WTC11 (cell line): ENCODE measurements around the gene CDH13. TPM values are rescaled to one million over a fixed set of nuclear protein-coding genes. Genes with fewer than 3 reads are reported as not detected.

Experiments used
- ATAC-seq: fragments of 200-7000 bp; cut with Tn5 transposase; 2 replicates; pipeline ENCODE4 v1.10.0; 2021; ENCODE audit warnings: mild to moderate bottlenecking, moderate library complexity
- CTCF ChIA-PET: fragments of 300-600 bp; sonication (Branson Sonifier 250); formaldehyde crosslinking; loops from one replicate; lab custom pipeline; 2021; ENCODE audit warnings: antibody characterized with exemption; lab: Charles Lee
- POLR2A ChIA-PET: fragments of 350-600 bp; sonication (Branson Sonifier 250); formaldehyde crosslinking; loops from one replicate; lab custom pipeline; 2021; ENCODE audit warnings: antibody characterized with exemption; lab: Charles Lee
- DNase-seq: peaks from one replicate; pipeline ENCODE4 v3.0.0; 2021; ENCODE audit warnings: low spot score
- H3K27ac Mint-ChIP-seq: 2 replicates; pipeline ENCODE4 v1.8.0; 2021; ENCODE audit warnings: mixed read lengths
- H3K27me3 Mint-ChIP-seq: 2 replicates; pipeline ENCODE4 v1.8.0; 2021; ENCODE audit warnings: low read depth, mild to moderate bottlenecking, moderate library complexity, mixed read lengths
- H3K36me3 Mint-ChIP-seq: 2 replicates; pipeline ENCODE4 v1.8.0; 2021; ENCODE audit warnings: mixed read lengths
- H3K4me1 Mint-ChIP-seq: 2 replicates; pipeline ENCODE4 v1.8.0; 2022; ENCODE audit warnings: mixed read lengths
- H3K4me3 Mint-ChIP-seq: 2 replicates; pipeline ENCODE4 v1.8.0; 2021; ENCODE audit warnings: mild to moderate bottlenecking, moderate library complexity, mixed read lengths
- H3K9me3 Mint-ChIP-seq: 2 replicates; pipeline ENCODE4 v1.8.0; 2021; ENCODE audit warnings: mixed read lengths
- CREM ChIP-seq: sonication (generic); formaldehyde crosslinking; IDR thresholded peaks from 2 replicates; pipeline ENCODE4 v1.8.1; 2022; ENCODE audit warnings: mild to moderate bottlenecking, missing genetic modification reagents, moderate library complexity
- GABPB1 ChIP-seq: sonication (generic); formaldehyde crosslinking; IDR thresholded peaks from 2 replicates; pipeline ENCODE4 v1.8.1; 2023; ENCODE audit warnings: mild to moderate bottlenecking, missing genetic modification reagents
- GTF2I ChIP-seq: fragments of 250-450 bp; sonication (Bioruptor Pico); conservative IDR thresholded peaks from 2 replicates; pipeline ENCODE4 v1.4.0; 2021; ENCODE audit warnings: mild to moderate bottlenecking
- HMGA2 ChIP-seq: fragments of 250-450 bp; sonication (Bioruptor Pico); IDR thresholded peaks from 2 replicates; pipeline ENCODE4 v1.4.0; 2021; ENCODE audit warnings: mild to moderate bottlenecking, moderate library complexity
- JAZF1 ChIP-seq: fragments of 250-450 bp; sonication (Bioruptor Pico); IDR thresholded peaks from 2 replicates; pipeline ENCODE4 v1.9.0; 2021; ENCODE audit warnings: moderate library complexity, mild to moderate bottlenecking, inconsistent platforms
- MYBL2 ChIP-seq: sonication (generic); formaldehyde crosslinking; IDR thresholded peaks from 2 replicates; pipeline ENCODE4 v1.8.1; 2023; ENCODE audit warnings: mild to moderate bottlenecking, moderate library complexity, missing genetic modification reagents
- NFE2L1 ChIP-seq: sonication (generic); formaldehyde crosslinking; IDR thresholded peaks from 2 replicates; pipeline ENCODE4 v1.8.1; 2023; ENCODE audit warnings: missing genetic modification reagents
- OVOL2 ChIP-seq: fragments of 250-450 bp; sonication (Bioruptor Pico); IDR thresholded peaks from 2 replicates; pipeline ENCODE4 v1.9.0; 2021; ENCODE audit warnings: mild to moderate bottlenecking, borderline replicate concordance
- PRRX2 ChIP-seq: fragments of 250-450 bp; sonication (Bioruptor Pico); IDR thresholded peaks from 2 replicates; pipeline ENCODE4 v1.8.0; 2021; ENCODE audit warnings: mild to moderate bottlenecking
- SMAD4 ChIP-seq: sonication (generic); formaldehyde crosslinking; IDR thresholded peaks from 2 replicates; pipeline ENCODE4 v1.8.0; 2022; ENCODE audit warnings: mild to moderate bottlenecking, missing genetic modification reagents
- SP1 ChIP-seq: sonication (generic); formaldehyde crosslinking; conservative IDR thresholded peaks from 2 replicates; pipeline ENCODE4 v1.8.1; 2022; ENCODE audit warnings: missing genetic modification reagents
- TEAD4 ChIP-seq: sonication (generic); formaldehyde crosslinking; IDR thresholded peaks from 2 replicates; pipeline ENCODE4 v1.8.0; 2022; ENCODE audit warnings: mild to moderate bottlenecking, missing genetic modification reagents
- ZBTB21 ChIP-seq: sonication (generic); formaldehyde crosslinking; IDR thresholded peaks from 2 replicates; pipeline ENCODE4 v1.8.1; 2023; ENCODE audit warnings: mild to moderate bottlenecking, missing genetic modification reagents, borderline replicate concordance
- ZNF138 ChIP-seq: sonication (generic); formaldehyde crosslinking; conservative IDR thresholded peaks from 2 replicates; pipeline ENCODE4 v1.8.1; 2022; ENCODE audit warnings: mild to moderate bottlenecking, moderate library complexity, missing genetic modification reagents
- ZNF232 ChIP-seq: sonication (generic); formaldehyde crosslinking; IDR thresholded peaks from 2 replicates; pipeline ENCODE4 v1.8.0; 2022; ENCODE audit warnings: mild to moderate bottlenecking, missing genetic modification reagents
- ZNF317 ChIP-seq: sonication (generic); formaldehyde crosslinking; IDR thresholded peaks from 2 replicates; pipeline ENCODE4 v1.8.1; 2023; ENCODE audit warnings: low read depth, mild to moderate bottlenecking, moderate library complexity, missing genetic modification reagents, borderline replicate concordance
- ZNF671 ChIP-seq: fragments of 250-450 bp; sonication (Bioruptor Pico); IDR thresholded peaks from 2 replicates; pipeline ENCODE4 v1.8.0; 2021; ENCODE audit warnings: mild to moderate bottlenecking
- total RNA-seq: library from RNA; stranded (reverse); gene quantifications from 3 replicates; pipeline ENCODE4 v1.2.3, GENCODE V29; 2021
- TF ChIP-seq, protein P1 (sequence below): sonication (generic); formaldehyde crosslinking; IDR thresholded peaks from 2 replicates; pipeline ENCODE4 v1.8.0; 2023; ENCODE audit warnings: missing genetic modification reagents
- TF ChIP-seq, protein P2 (sequence below): fragments of 250-450 bp; sonication (Bioruptor Pico); IDR thresholded peaks from 2 replicates; pipeline ENCODE4 v2.1.2; 2022; ENCODE audit warnings: mild to moderate bottlenecking, moderate library complexity
- TF ChIP-seq, protein P3 (sequence below): sonication (generic); formaldehyde crosslinking; IDR thresholded peaks from 2 replicates; pipeline ENCODE4 v1.8.1; 2022; ENCODE audit warnings: low read depth, mild to moderate bottlenecking, moderate library complexity, missing genetic modification reagents, borderline replicate concordance
- TF ChIP-seq, protein P4 (sequence below): sonication (generic); formaldehyde crosslinking; IDR thresholded peaks from 2 replicates; pipeline ENCODE4 v1.8.1; 2023; ENCODE audit warnings: mild to moderate bottlenecking, missing genetic modification reagents, moderate library complexity
- TF ChIP-seq, protein P5 (sequence below): fragments of 250-450 bp; sonication (Bioruptor Pico); IDR thresholded peaks from 2 replicates; pipeline ENCODE4 v1.8.0; 2021; ENCODE audit warnings: mild to moderate bottlenecking
- TF ChIP-seq, protein P6 (sequence below): fragments of 250-450 bp; sonication (Bioruptor Pico); IDR thresholded peaks from 2 replicates; pipeline ENCODE4 v1.9.0; 2021; ENCODE audit warnings: moderate library complexity, mild to moderate bottlenecking, inconsistent platforms, borderline replicate concordance
- TF ChIP-seq, protein P7 (sequence below): sonication (generic); formaldehyde crosslinking; IDR thresholded peaks from 2 replicates; pipeline ENCODE4 v1.8.1; 2022; ENCODE audit warnings: mild to moderate bottlenecking, moderate library complexity, missing genetic modification reagents
- TF ChIP-seq, protein P8 (sequence below): sonication (generic); formaldehyde crosslinking; IDR thresholded peaks from 2 replicates; pipeline ENCODE4 v1.8.1; 2022; ENCODE audit warnings: missing genetic modification reagents, borderline replicate concordance

The CDH13 gene
- total RNA-seq, 1 experiment from 2014 or later, result 0.81 TPM

DNA sequence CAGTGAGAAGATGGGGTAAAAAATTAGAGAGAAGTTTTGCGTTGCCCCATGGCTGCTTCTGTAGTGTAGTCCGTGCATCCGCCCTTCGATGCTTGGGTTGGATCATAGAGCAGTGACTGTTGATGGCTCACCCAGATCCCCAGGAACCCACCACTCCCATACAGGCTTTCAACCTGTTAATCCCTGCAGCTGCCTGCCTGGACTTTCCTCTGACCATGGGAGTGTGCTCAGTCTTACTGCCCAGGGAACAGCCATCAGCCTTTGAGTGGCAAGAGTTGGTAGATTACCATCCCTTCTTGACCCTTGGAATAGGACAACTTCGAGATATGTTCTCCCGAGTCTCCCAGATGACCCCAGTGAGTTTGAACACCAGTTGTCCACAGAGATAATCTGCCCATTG is 881.5 kb downstream of the CDH13 start:
- no peak overlapping the region for H3K4me3 Mint-ChIP-seq
- ChIA-PET POLR2A (no interaction called here), CTCF (no interaction called here)
- DNase-seq (no peak), ATAC-seq (no peak)
- H3K36me3 Mint-ChIP-seq, result no peaks in the 10 kb centered on the region
- peaks cover under 1% of the 10 kb centered on the region for H3K9me3 Mint-ChIP-seq
- no peaks in the 10 kb centered on the region for H3K4me1 Mint-ChIP-seq
- no peak overlapping the region for H3K27ac Mint-ChIP-seq
- TF ChIP-seq, protein P1, sequence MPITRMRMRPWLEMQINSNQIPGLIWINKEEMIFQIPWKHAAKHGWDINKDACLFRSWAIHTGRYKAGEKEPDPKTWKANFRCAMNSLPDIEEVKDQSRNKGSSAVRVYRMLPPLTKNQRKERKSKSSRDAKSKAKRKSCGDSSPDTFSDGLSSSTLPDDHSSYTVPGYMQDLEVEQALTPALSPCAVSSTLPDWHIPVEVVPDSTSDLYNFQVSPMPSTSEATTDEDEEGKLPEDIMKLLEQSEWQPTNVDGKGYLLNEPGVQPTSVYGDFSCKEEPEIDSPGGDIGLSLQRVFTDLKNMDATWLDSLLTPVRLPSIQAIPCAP (CRISPR knock-in tag), result no peak
- TF ChIP-seq HMGA2 (no peak), TEAD4 (CRISPR knock-in tag) (no peak), CREM (CRISPR knock-in tag) (no peak), ZNF138 (no peak), SP1 (CRISPR knock-in tag) (no peak), PRRX2 (CRISPR knock-in tag) (no peak), MYBL2 (CRISPR knock-in tag) (no peak), GABPB1 (CRISPR knock-in tag) (no peak), NFE2L1 (CRISPR knock-in tag) (no peak)
- TF ChIP-seq, protein P2, sequence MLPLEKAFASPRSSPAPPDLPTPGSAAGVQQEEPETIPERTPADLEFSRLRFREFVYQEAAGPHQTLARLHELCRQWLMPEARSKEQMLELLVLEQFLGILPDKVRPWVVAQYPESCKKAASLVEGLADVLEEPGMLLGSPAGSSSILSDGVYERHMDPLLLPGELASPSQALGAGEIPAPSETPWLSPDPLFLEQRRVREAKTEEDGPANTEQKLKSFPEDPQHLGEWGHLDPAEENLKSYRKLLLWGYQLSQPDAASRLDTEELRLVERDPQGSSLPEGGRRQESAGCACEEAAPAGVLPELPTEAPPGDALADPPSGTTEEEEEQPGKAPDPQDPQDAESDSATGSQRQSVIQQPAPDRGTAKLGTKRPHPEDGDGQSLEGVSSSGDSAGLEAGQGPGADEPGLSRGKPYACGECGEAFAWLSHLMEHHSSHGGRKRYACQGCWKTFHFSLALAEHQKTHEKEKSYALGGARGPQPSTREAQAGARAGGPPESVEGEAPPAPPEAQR, result no peak
- TF ChIP-seq, protein P3, sequence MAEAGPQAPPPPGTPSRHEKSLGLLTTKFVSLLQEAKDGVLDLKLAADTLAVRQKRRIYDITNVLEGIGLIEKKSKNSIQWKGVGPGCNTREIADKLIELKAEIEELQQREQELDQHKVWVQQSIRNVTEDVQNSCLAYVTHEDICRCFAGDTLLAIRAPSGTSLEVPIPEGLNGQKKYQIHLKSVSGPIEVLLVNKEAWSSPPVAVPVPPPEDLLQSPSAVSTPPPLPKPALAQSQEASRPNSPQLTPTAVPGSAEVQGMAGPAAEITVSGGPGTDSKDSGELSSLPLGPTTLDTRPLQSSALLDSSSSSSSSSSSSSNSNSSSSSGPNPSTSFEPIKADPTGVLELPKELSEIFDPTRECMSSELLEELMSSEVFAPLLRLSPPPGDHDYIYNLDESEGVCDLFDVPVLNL (CRISPR knock-in tag), result no peak
- TF ChIP-seq, protein P4, sequence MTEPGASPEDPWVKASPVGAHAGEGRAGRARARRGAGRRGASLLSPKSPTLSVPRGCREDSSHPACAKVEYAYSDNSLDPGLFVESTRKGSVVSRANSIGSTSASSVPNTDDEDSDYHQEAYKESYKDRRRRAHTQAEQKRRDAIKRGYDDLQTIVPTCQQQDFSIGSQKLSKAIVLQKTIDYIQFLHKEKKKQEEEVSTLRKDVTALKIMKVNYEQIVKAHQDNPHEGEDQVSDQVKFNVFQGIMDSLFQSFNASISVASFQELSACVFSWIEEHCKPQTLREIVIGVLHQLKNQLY, result no peak
- TF ChIP-seq, protein P5, sequence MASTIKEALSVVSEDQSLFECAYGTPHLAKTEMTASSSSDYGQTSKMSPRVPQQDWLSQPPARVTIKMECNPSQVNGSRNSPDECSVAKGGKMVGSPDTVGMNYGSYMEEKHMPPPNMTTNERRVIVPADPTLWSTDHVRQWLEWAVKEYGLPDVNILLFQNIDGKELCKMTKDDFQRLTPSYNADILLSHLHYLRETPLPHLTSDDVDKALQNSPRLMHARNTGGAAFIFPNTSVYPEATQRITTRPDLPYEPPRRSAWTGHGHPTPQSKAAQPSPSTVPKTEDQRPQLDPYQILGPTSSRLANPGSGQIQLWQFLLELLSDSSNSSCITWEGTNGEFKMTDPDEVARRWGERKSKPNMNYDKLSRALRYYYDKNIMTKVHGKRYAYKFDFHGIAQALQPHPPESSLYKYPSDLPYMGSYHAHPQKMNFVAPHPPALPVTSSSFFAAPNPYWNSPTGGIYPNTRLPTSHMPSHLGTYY (CRISPR knock-in tag), result no peak
- TF ChIP-seq, protein P6, sequence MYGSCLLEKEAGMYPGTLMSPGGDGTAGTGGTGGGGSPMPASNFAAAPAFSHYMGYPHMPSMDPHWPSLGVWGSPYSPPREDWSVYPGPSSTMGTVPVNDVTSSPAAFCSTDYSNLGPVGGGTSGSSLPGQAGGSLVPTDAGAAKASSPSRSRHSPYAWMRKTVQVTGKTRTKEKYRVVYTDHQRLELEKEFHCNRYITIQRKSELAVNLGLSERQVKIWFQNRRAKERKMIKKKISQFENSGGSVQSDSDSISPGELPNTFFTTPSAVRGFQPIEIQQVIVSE (CRISPR knock-in tag), result no peak
- H3K27me3 Mint-ChIP-seq, result no peaks in the 10 kb centered on the region

DNA sequence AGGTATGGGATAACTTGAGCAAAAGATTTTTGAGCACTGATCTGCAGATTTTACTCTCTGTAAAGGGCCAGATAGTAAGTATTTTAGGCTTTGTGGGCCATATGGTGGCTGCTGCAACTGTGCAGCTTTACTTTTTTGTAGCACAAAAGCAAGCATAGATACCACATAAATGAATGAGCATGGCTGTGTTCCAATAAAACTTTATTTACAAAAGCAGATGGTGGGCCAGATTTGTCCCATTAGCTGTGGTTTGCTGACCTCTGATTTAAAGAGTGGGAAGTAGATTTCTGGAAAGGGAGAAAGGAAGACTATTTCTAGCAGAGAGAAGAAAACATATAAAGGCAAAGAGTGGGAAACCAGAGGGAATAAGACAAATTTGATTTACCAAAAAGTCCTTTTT is 882.5 kb downstream of the CDH13 start:
- peaks cover 9% of the 10 kb centered on the region for H3K9me3 Mint-ChIP-seq
- ATAC-seq, result no peak

DNA sequence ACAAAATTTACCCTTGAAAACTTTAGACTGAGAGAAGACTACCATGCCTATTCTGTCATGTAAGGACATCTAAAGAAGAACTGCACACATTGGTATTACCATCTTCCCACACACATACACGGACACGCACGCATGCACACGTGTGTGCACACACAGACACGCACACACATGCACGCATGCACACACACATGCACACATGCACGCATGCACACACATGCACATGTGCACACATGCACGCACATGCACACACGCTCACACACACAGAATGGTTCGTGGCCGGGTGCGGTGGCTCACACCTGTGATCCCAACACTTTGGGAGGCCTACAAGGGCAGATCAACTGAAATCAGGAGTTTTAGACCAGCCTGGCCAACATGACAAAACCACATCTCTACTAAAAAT is 884.1 kb downstream of the CDH13 start:
- Mint-ChIP-seq H3K4me3 (no peak overlapping the region), H3K4me1 (no peaks in the 10 kb centered on the region), H3K27ac (no peak overlapping the region), H3K9me3 (peaks cover 9% of the 10 kb centered on the region), H3K27me3 (no peaks in the 10 kb centered on the region), H3K36me3 (no peaks in the 10 kb centered on the region)
- ATAC-seq (no peak), DNase-seq (no peak)
- ChIA-PET POLR2A (no interaction called here), CTCF (no interaction called here)
- TF ChIP-seq OVOL2 (CRISPR knock-in tag) (no peak), ZNF671 (CRISPR knock-in tag) (no peak), JAZF1 (CRISPR knock-in tag) (no peak), ZBTB21 (no peak), ZNF317 (CRISPR knock-in tag) (no peak)
- TF ChIP-seq, protein P7, sequence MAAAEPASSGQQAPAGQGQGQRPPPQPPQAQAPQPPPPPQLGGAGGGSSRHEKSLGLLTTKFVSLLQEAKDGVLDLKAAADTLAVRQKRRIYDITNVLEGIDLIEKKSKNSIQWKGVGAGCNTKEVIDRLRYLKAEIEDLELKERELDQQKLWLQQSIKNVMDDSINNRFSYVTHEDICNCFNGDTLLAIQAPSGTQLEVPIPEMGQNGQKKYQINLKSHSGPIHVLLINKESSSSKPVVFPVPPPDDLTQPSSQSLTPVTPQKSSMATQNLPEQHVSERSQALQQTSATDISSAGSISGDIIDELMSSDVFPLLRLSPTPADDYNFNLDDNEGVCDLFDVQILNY (CRISPR knock-in tag), result no peak
- TF ChIP-seq, protein P8, sequence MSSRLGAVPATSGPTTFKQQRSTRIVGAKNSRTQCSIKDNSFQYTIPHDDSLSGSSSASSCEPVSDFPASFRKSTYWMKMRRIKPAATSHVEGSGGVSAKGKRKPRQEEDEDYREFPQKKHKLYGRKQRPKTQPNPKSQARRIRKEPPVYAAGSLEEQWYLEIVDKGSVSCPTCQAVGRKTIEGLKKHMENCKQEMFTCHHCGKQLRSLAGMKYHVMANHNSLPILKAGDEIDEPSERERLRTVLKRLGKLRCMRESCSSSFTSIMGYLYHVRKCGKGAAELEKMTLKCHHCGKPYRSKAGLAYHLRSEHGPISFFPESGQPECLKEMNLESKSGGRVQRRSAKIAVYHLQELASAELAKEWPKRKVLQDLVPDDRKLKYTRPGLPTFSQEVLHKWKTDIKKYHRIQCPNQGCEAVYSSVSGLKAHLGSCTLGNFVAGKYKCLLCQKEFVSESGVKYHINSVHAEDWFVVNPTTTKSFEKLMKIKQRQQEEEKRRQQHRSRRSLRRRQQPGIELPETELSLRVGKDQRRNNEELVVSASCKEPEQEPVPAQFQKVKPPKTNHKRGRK (CRISPR knock-in tag), result no peak

More for the DNA sequence above, 882.5 kb downstream of the CDH13 start:
- DNase-seq, result no peak
- POLR2A ChIA-PET, result no interaction called here
- CTCF ChIA-PET, result no interaction called here
- TF ChIP-seq JAZF1 (CRISPR knock-in tag) (no peak), GTF2I (no peak), ZNF232 (CRISPR knock-in tag) (no peak), SMAD4 (CRISPR knock-in tag) (no peak)
- TF ChIP-seq, protein P6 (CRISPR knock-in tag), result no peak
- TF ChIP-seq, all 79 proteins: peak for 0
- Mint-ChIP-seq H3K4me1 (no peaks in the 10 kb centered on the region), H3K27ac (no peak overlapping the region), H3K36me3 (no peaks in the 10 kb centered on the region), H3K27me3 (no peaks in the 10 kb centered on the region), H3K4me3 (no peak overlapping the region)
